SK-N-MC (cell line): ENCODE data around the gene ABCA3.
"Not testable (repeated sequence)": the region's sequence is repeated elsewhere in the genome, so short reads cannot be mapped to it uniquely, and the experiment has no call there.

ENCODE experiments used
- DNase-seq: peaks from one replicate; pipeline ENCODE4 v3.0.0-alpha.2; 2011; ENCODE audit warnings: low read depth, low spot score
- H3K27ac ChIP-seq: fragments of 200-600 bp; sonication (generic); 2 replicates; pipeline ENCODE4 v1.5.1; 2016; ENCODE audit warnings: mixed run types
- H3K36me3 ChIP-seq: fragments of 200-600 bp; sonication (generic); 2 replicates; pipeline ENCODE4 v1.6.1; 2017; ENCODE audit warnings: antibody characterized with exemption, low read length, mixed read lengths; ENCODE audit not compliant: insufficient read depth
- H3K4me3 ChIP-seq: fragments of 200-600 bp; sonication (generic); 2 replicates; pipeline ENCODE4 v1.5.1; 2016
- H3K9ac ChIP-seq: fragments of 200-600 bp; sonication (generic); 2 replicates; pipeline ENCODE4 v1.8.0; 2017; ENCODE audit warnings: mixed run types, mixed read lengths; ENCODE audit not compliant: insufficient read length
- H3K9me3 ChIP-seq: fragments of 200-600 bp; sonication (generic); 2 replicates; pipeline ENCODE4 v1.6.1; 2017; ENCODE audit warnings: low read depth, mild to moderate bottlenecking, antibody characterized with exemption, low read length, moderate library complexity, mixed read lengths
- EZH2 ChIP-seq: fragments of 200-600 bp; sonication (generic); IDR thresholded peaks from one replicate; pipeline ENCODE4 v1.6.1; 2017; ENCODE audit warnings: antibody characterized with exemption
- FOXP2 ChIP-seq: optimal IDR thresholded peaks from 2 replicates; pipeline ENCODE3; 2011; ENCODE audit warnings: mild to moderate bottlenecking, moderate library complexity; ENCODE audit not compliant: insufficient read depth; ENCODE audit errors: extremely low read length, control extremely low read depth
- POLR2AphosphoS5 ChIP-seq: IDR thresholded peaks from 2 replicates; pipeline ENCODE4 v1.6.1; 2012; ENCODE audit warnings: mild to moderate bottlenecking, low read depth, low read length, borderline replicate concordance

The ABCA3 gene

DNA sequence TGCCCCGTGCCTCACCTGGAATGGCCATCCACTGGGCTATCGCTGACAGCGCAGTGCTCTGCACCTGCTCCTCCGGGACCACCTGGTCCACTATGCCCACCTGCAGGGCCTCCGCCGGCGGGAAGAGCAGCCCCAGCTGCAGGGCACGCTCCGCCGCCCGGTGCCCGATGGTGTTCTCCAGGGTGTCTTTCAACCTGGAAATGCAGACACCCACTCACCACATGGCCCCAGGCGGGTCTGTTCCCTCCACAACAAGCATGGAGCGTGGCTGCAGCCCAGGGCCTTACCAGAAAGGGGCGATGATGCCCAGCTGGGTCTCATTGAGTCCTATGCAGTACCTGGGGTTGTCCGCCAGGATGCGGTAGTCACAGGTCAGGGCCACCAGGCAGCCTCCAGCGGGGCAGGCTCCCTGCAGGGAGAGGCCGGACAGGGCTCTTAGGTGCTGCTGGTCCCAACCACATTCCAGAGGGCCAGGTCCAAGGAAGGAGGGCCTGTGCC lies 97.4 kb downstream of the ABCA3 start:
- Histone ChIP-seq H3K9me3 (no peaks in the 10 kb centered on the region), H3K27ac (no peak overlapping the region), H3K4me3 (no peak overlapping the region), H3K36me3 (peaks cover 42% of the 10 kb centered on the region; the same call in 1 of the 2 replicates), H3K9ac (no peak overlapping the region)
- TF ChIP-seq EZH2 (no peak), POLR2AphosphoS5 (no peak), FOXP2 (no peak)
- DNase-seq, result no peak

DNA sequence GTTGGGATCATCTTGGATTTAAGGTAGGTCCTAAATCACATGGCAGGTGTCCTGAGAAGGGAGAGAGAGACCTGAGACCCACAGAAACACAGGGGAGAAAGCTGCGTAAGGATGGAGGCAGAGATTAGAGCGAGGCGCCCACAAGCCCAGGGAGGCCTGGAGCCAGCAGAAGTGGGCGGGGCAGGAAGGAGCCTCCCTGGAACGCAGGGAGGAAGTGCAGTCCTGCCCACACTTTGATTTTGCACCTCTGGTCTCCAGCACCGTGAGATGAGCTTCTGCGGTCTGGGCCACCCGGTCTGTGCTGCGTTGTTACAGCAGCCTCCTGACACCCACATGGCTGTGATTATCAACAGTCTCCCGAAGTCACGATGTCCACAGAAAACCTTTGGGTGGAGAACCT lies 97.9 kb downstream of the ABCA3 start:
- Histone ChIP-seq H3K4me3 (no peak overlapping the region), H3K9me3 (no peaks in the 10 kb centered on the region), H3K27ac (no peak overlapping the region), H3K9ac (no peak overlapping the region), H3K36me3 (peaks cover 42% of the 10 kb centered on the region; the same call in 1 of the 2 replicates)
- no peak for DNase-seq
- no peak for TF ChIP-seq POLR2AphosphoS5

DNA sequence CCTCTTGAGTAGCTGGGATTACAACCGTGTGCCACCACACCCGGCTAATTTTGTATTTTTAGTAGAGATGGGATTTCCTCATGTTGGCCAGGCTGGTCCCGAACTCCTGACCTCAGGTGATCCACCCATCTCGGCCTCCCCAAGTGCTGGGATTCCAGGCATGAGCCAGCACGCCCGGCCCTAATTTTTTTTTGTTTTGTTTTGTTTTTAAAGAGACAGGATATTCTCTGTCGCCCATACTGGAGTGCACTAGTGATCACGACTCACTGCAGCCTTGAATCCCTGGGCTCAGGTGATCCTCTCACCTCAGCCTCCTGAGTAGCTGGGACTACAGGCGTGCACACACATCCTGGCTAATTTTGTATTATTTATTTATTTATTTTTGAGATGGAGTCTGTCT lies 100.2 kb downstream of the ABCA3 start:
- peaks cover 26% of the 10 kb centered on the region; the same call in 1 of the 2 replicates for H3K36me3 ChIP-seq
- not testable (repeated sequence) for H3K9ac ChIP-seq, H3K27ac ChIP-seq, DNase-seq, H3K9me3 ChIP-seq, H3K4me3 ChIP-seq

DNA sequence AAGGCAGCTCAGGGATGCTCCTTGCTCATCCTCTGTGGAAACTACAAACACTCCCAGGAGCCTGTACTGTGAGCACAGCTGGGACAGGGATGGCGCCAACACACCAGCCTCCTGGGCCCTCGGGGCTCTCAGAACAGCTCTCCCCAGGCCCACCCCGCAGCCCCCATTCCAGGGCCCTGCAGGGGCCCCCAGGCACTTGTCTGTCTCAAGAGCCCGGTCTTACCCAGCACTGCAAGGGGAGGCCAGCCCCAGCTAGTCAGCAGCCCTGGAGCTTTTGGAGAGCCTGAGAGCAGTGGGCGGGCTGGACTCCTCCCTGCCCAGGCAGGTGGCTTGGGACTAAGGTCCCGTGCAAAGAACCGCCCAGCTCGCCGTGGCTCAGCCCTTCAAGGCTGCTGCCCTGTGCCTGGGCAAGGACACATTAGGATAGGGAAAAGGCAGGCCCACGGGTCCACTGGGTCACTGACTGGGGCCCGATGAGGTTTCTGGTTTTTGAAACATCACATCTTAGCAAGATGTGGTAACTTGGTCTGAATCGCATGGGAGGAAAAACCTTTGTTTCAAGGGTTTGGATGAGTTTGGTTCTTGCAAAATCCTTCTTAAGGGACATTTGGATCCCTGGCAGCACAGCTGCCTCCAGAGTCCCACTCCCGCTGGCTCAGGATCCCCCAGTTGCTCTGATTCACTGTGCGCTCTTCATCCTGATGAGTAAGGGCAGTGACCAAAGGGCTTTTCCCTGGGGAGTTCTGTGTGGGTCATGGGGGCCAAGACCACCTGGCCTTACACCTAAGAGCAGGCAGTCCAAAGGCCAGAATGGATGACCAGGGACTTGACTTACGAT lies 101.5 kb downstream of the ABCA3 start:
- H3K27ac ChIP-seq, result no peak overlapping the region
- TF ChIP-seq FOXP2 (no peak), EZH2 (no peak), POLR2AphosphoS5 (no peak)
- H3K9ac ChIP-seq, result no peak overlapping the region
- no peak overlapping the region for H3K4me3 ChIP-seq
- no peaks in the 10 kb centered on the region for H3K9me3 ChIP-seq
- no peak for DNase-seq
- H3K36me3 ChIP-seq, result peaks cover 14% of the 10 kb centered on the region; the same call in 1 of the 2 replicates

DNA sequence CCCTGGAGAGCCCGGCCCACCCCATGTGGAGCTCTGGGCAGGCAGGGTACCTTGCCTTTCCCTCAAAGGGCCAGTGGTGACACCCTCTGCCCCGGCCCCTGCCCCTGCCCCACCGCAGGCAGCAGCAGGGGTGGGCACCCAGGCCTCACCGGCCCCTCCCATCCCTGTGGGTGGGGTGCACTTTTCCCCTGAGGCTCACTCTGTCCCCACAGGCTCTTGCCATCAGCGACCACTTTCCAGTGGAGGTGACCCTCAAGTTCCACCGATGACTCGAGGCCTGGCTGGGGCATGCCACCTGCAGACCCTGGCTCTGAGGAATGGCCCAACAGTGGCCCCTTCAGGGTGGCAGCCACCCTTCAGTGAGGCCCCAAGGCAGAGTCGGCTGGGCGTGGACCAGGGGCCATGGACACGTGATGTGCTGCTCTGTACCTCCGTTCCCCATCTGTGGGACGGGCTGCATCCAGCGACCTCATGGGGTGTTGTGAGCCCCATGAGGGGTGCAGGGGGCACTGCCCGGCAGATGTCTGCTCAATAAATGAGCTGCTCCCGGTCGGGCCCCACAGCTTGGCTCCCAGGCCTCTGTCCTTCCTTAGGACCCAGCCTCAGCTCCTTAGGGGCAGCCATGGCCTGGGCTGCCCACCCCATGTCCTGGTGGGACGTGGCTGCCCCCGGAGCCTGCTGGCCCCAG lies 102.2 kb downstream of the ABCA3 start:
- H3K9me3 ChIP-seq, result no peaks in the 10 kb centered on the region
- H3K4me3 ChIP-seq, result no peak overlapping the region
- TF ChIP-seq FOXP2 (no peak), EZH2 (no peak), POLR2AphosphoS5 (no peak)
- no peak for DNase-seq
- no peak overlapping the region for H3K27ac ChIP-seq
- peaks cover 8% of the 10 kb centered on the region; the same call in 1 of the 2 replicates for H3K36me3 ChIP-seq
- H3K9ac ChIP-seq, result no peak overlapping the region

DNA sequence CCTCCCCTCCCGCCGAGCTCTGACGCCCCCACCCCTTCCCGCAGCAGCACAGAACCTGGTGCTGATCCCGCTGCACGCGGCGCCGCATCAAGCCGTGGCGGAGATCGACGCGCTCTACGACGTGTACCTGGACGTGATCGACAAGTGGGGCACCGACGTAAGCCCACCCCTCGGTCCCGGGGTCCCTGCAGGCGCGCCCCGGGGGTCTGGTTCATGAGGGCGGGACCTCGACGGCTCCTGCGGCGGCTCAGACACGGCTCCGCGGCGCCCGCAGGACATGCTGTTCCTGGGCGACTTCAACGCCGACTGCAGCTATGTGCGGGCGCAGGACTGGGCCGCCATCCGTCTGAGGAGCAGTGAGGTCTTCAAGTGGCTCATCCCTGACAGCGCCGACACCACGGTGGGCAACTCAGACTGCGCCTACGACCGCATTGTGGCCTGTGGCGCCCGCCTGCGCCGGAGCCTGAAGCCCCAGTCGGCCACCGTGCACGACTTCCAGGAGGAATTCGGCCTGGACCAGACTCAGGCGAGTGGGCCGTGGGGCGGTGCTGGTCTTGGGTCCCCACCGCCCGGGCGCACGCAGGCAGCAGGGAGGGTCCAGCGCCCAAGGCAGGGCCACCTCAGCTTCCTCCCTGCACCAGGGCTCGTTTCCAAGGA lies 102.9 kb downstream of the ABCA3 start:
- Histone ChIP-seq H3K9ac (no peak overlapping the region), H3K36me3 (peaks cover 2% of the 10 kb centered on the region; the same call in 1 of the 2 replicates), H3K9me3 (no peaks in the 10 kb centered on the region), H3K27ac (no peak overlapping the region), H3K4me3 (peak overlapping the region; percentile 38; the same call in 1 of the 2 replicates)
- no peak for DNase-seq
- no peak for TF ChIP-seq EZH2
- no peak for TF ChIP-seq FOXP2
- TF ChIP-seq POLR2AphosphoS5, result no peak; the same call in 1 of the 2 replicates

DNA sequence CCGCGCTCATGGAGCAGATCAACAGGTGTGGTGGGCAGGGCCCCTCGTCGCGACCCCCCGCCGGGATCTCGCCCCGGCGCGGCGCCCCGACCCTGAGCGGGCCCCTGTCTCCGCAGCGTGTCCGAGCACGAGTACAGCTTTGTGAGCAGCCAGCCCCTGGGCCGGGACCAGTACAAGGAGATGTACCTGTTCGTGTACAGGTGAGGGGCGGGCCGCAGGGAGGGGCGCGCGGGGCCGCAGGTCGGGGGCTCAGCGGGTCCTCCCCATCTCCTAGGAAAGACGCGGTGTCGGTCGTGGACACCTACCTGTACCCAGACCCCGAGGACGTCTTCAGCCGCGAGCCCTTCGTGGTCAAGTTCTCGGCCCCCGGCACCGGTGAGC lies 103.4 kb downstream of the ABCA3 start:
- no peak for DNase-seq
- Histone ChIP-seq H3K4me3 (peak overlapping the region; percentile 38; the same call in 1 of the 2 replicates), H3K27ac (no peak overlapping the region), H3K36me3 (no peaks in the 10 kb centered on the region; the same call in 1 of the 2 replicates), H3K9me3 (no peaks in the 10 kb centered on the region), H3K9ac (no peak overlapping the region)
- no peak for TF ChIP-seq EZH2

DNA sequence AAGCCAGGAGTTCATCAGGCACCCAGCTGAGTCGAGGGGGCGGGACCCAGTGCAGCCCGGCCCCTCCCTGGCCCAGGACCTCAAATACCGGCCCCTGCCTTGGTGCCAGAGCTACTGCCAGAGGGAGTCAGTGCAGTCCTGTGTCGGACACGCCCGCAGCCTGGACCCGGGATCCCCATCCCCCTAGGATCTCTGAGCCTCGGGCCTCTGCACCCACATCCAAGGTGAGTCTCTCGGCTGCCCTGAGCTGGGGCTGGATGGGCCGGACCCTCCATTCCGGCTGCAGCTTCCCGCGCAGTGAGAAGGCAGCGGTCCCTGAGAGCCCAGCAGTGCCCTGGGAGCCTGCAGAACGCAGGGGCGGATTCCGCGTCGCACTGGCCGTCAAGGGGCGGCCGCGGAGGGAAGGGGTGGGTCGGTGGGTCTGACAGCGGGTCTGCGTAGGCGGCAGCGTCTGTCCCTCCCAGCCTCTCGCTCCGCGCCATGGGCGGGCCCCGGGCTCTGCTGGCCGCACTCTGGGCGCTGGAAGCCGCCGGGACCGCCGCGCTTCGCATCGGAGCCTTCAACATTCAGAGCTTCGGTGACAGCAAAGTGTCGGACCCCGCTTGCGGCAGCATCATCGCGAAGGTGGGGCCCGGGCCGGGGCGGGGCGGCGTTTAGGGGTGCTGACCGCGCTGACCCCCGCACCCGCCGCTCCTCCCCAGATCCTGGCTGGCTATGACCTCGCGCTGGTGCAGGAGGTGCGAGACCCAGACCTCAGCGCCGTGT lies 104.0 kb downstream of the ABCA3 start, which contains the start of gene DNASE1L2:
DNASE1L2 (plus strand) TSS at position 108 of the 765 bp plus-strand sequence; CDS start at position 481, 373 bp downstream.
- H3K27ac ChIP-seq, result no peak within 1 kb of the TSS
- no peak for DNase-seq
- H3K36me3 ChIP-seq, result no peaks in the 10 kb centered on the region; the same call in 1 of the 2 replicates
- H3K9ac ChIP-seq, result no peak within 1 kb of the TSS
- TF ChIP-seq POLR2AphosphoS5 (no peak), FOXP2 (no peak), EZH2 (no peak)
- no peaks in the 10 kb centered on the region for H3K9me3 ChIP-seq
- H3K4me3 ChIP-seq, result peak within 1 kb of the TSS; percentile 38; the same call in 1 of the 2 replicates
